OCI-LY1 (cell line): ENCODE data around the gene DELE1.

Source experiments
- H2AFZ ChIP-seq: fragments of 200-600 bp; sonication (generic), shearing (Covaris generic); 2 replicates; pipeline ENCODE4 v1.6.0; 2014; ENCODE audit warnings: antibody characterized with exemption, mild to moderate bottlenecking, low read length
- H3F3A ChIP-seq: fragments of 200-600 bp; sonication (generic), shearing (Covaris generic); 2 replicates; pipeline ENCODE4 v1.6.0; 2014; ENCODE audit warnings: mild to moderate bottlenecking, antibody characterized with exemption, low read length, moderate library complexity; ENCODE audit not compliant: insufficient read depth
- H3K27ac ChIP-seq: fragments of 200-600 bp; sonication (generic); 2 replicates; pipeline ENCODE4 v1.5.1; 2014; ENCODE audit warnings: low read length, mixed run types, mild to moderate bottlenecking, low read depth; ENCODE audit not compliant: poor library complexity, severe bottlenecking
- H3K27me3 ChIP-seq: fragments of 200-600 bp; sonication (generic); 2 replicates; pipeline ENCODE4 v1.6.0; 2014; ENCODE audit warnings: antibody characterized with exemption, mild to moderate bottlenecking, low read length, moderate library complexity; ENCODE audit not compliant: insufficient read depth
- H3K36me3 ChIP-seq: fragments of 200-600 bp; sonication (generic); 2 replicates; pipeline ENCODE4 v1.6.1; 2014; ENCODE audit warnings: mild to moderate bottlenecking, antibody characterized with exemption, low read length, moderate library complexity, mixed read lengths; ENCODE audit not compliant: insufficient read depth
- H3K4me1 ChIP-seq: fragments of 200-600 bp; sonication (generic); 2 replicates; pipeline ENCODE4 v1.5.1; 2014; ENCODE audit warnings: mild to moderate bottlenecking, low read length, moderate library complexity; ENCODE audit not compliant: insufficient read depth, severe bottlenecking
- H3K4me2 ChIP-seq: fragments of 200-600 bp; sonication (generic), shearing (Covaris generic); 2 replicates; pipeline ENCODE4 v1.6.1; 2014; ENCODE audit warnings: low read length
- H3K4me3 ChIP-seq: fragments of 200-600 bp; sonication (generic); 2 replicates; pipeline ENCODE4 v1.5.1; 2014; ENCODE audit warnings: low read length, low read depth, mild to moderate bottlenecking, mixed read lengths; ENCODE audit not compliant: poor library complexity, severe bottlenecking
- H3K79me2 ChIP-seq: fragments of 200-600 bp; shearing (Covaris generic); 2 replicates; pipeline ENCODE4 v1.6.1; 2016; ENCODE audit warnings: mixed run types, low read length, mixed read lengths; ENCODE audit not compliant: insufficient read depth
- H3K9ac ChIP-seq: fragments of 200-600 bp; sonication (generic), shearing (Covaris generic); 2 replicates; pipeline ENCODE4 v1.6.1; 2014; ENCODE audit warnings: mild to moderate bottlenecking, low read length, mixed read lengths
- H3K9me2 ChIP-seq: fragments of 200-600 bp; sonication (generic), shearing (Covaris generic); 2 replicates; pipeline ENCODE4 v1.6.1; 2014; ENCODE audit warnings: low read depth, mild to moderate bottlenecking, low read length, mixed read lengths
- H3K9me3 ChIP-seq: fragments of 200-600 bp; shearing (Covaris generic); 2 replicates; pipeline ENCODE4 v1.6.1; 2014; ENCODE audit warnings: low read length, mixed read lengths
- H4K20me1 ChIP-seq: fragments of 200-600 bp; sonication (generic), shearing (Covaris generic); 2 replicates; pipeline ENCODE4 v1.6.0; 2016; ENCODE audit warnings: mild to moderate bottlenecking, low read length; ENCODE audit not compliant: insufficient read depth
- EZH2 ChIP-seq: fragments of 200-600 bp; sonication (generic), shearing (Covaris generic); IDR thresholded peaks from 2 replicates; pipeline ENCODE4 v1.8.0; 2017; ENCODE audit warnings: borderline replicate concordance, mixed run types, mild to moderate bottlenecking, antibody characterized with exemption, low read length, moderate library complexity, mixed read lengths
- TF ChIP-seq, protein P1 (sequence below): fragments of 200-600 bp; sonication (generic), shearing (Covaris generic); IDR thresholded peaks from 2 replicates; pipeline ENCODE4 v1.5.1; 2017; ENCODE audit warnings: mild to moderate bottlenecking, antibody characterized with exemption, low read length, moderate library complexity, mixed read lengths

DELE1 gene

DNA sequence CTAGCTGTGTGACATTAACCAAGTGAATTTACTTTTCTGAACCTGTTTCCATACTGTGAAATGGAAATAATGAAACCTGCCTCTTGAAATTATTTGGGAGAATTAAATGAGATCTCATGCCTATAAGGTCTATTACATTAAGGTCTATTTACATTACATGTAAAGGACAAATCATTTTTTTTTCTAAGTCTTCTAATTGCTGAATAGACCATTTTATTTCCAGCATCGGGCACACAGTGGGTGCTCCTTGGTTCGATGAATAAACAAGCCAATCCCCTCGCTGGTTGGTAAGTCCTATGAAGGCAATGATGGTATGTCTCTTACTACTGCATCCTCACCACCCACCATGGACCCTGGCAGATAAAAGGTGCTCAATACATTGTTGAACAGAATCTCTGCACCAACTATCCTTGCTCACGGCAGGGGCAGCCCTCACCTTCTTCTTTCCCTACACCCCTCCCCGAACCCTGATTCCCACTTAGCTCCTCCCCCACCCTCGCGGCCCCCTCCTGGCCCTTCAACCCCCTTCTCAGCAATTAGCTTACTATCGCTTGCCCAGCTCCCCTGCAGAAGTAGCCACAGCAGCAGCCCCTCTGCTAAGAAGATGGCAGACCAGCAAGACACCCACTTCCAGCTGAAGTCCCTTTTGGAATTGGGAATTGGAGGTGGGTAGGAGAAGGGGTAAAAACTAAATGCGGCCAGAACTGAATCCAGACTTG lies 48.5 kb upstream of the DELE1 start:
- Histone ChIP-seq H3K9me3 (no peaks in the 10 kb centered on the region), H3K4me3 (no peak overlapping the region), H3K4me2 (no peak overlapping the region), H3F3A (no peaks in the 10 kb centered on the region), H3K9ac (no peak overlapping the region), H3K79me2 (no peaks in the 10 kb centered on the region), H3K9me2 (no peaks in the 10 kb centered on the region), H4K20me1 (no peaks in the 10 kb centered on the region), H2AFZ (no peak overlapping the region), H3K27me3 (0 out of 2 replicates have a peak, but pooled peaks cover 19% of the 10 kb centered on the region), H3K4me1 (peaks cover 7% of the 10 kb centered on the region), H3K36me3 (no peaks in the 10 kb centered on the region), H3K27ac (no peak overlapping the region)
- no peak for TF ChIP-seq EZH2
- TF ChIP-seq, protein P1, sequence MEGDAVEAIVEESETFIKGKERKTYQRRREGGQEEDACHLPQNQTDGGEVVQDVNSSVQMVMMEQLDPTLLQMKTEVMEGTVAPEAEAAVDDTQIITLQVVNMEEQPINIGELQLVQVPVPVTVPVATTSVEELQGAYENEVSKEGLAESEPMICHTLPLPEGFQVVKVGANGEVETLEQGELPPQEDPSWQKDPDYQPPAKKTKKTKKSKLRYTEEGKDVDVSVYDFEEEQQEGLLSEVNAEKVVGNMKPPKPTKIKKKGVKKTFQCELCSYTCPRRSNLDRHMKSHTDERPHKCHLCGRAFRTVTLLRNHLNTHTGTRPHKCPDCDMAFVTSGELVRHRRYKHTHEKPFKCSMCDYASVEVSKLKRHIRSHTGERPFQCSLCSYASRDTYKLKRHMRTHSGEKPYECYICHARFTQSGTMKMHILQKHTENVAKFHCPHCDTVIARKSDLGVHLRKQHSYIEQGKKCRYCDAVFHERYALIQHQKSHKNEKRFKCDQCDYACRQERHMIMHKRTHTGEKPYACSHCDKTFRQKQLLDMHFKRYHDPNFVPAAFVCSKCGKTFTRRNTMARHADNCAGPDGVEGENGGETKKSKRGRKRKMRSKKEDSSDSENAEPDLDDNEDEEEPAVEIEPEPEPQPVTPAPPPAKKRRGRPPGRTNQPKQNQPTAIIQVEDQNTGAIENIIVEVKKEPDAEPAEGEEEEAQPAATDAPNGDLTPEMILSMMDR = no peak

DNA sequence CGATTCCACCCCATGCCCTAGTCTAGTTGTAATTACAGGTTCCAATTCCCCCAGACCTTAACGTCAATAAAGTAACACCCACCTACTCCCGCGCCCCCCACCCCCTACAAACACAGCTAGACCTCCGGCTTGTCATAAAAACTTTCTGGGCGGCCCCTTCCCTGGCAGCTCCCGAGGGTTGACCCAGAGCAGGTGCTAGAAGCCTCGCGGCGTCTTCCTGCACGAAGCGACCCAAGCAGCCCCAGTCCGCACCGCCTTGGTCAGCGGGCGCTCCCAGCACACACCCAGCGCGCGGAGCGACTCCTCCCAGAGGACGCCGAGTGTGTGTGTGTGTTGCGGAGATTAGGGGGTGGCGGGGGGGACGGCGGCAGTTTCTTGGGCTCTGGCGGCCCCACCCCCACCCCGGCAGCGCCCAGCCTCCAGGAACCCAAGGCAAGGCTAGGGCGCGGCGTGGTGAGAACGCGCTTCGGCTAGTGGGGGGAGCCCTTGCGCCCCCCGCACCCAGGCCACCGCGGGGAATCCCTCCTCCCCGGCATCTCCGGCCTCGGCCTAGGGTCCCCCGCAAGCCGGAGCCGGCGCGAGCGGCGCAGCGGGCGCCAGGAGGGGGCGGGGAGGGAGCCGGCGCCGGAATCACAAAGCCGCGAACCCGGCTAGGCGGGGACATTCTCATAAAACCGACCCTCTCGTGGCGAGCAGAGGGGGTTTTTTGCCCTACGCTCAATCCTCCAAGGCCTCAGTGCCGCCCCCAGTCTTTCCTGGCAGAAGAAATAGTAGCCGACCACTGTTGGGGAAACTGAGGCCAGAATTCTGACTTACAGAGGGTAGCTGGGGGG lies 47.7 kb upstream of the DELE1 start:
- H3K4me2 ChIP-seq = no peak overlapping the region
- no peaks in the 10 kb centered on the region for H3K9me3 ChIP-seq
- no peaks in the 10 kb centered on the region for H3F3A ChIP-seq
- H3K9me2 ChIP-seq = no peaks in the 10 kb centered on the region
- H3K27me3 ChIP-seq = 0 out of 2 replicates have a peak, but pooled peaks cover 14% of the 10 kb centered on the region
- H4K20me1 ChIP-seq = no peaks in the 10 kb centered on the region
- no peak overlapping the region for H3K9ac ChIP-seq
- no peak overlapping the region for H2AFZ ChIP-seq
- no peak overlapping the region for H3K27ac ChIP-seq
- TF ChIP-seq, protein P1 = no peak
- no peak for TF ChIP-seq EZH2
- H3K36me3 ChIP-seq = no peaks in the 10 kb centered on the region
- H3K79me2 ChIP-seq = no peaks in the 10 kb centered on the region
- H3K4me3 ChIP-seq = no peak overlapping the region
- H3K4me1 ChIP-seq = peaks cover 7% of the 10 kb centered on the region

DNA sequence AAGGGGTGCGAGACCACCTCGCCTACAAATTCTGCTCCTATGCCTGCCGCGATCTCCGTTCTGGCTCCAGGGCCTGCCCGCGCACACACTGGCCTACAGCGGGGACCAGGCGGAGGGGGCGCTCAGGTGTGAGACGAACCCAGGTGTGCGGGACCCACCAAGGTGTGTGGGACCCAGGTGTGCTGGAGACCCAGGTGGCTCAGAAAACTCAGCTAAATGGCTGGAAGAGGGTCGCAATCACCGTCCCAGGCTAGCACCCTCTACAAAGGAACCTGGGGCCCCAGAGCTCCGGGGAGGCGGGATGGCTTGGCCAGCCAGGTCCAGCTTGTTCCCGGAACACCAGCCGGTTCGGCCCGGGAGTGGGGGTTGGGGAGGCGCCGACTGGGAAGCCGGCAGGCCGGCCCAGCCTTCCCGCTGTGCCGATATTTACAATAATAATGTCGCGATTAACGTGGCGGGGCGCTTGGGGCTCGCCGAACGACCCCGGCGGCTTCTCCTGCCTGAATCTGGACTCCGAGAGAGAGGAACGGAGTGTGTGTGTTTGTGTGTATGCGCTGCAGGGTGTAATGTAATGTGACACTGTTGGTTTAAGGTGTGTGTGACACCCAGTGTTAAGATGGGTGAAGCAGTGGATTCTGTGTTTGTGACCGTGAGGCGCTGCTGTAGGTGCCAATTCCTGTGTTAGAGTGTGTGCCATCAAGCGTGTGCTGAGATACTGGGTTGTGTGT lies 46.9 kb upstream of the DELE1 start:
- Histone ChIP-seq H3K9ac (no peak overlapping the region), H3K4me1 (peaks cover 7% of the 10 kb centered on the region), H3K9me2 (no peaks in the 10 kb centered on the region), H3F3A (no peaks in the 10 kb centered on the region), H3K27me3 (0 out of 2 replicates have a peak, but pooled peaks cover 11% of the 10 kb centered on the region), H3K27ac (no peak overlapping the region), H3K79me2 (no peaks in the 10 kb centered on the region), H2AFZ (no peak overlapping the region), H3K4me3 (no peak overlapping the region), H3K36me3 (no peaks in the 10 kb centered on the region), H3K9me3 (no peaks in the 10 kb centered on the region), H3K4me2 (no peak overlapping the region), H4K20me1 (no peaks in the 10 kb centered on the region)
- TF ChIP-seq, protein P1 = no peak
- no peak for TF ChIP-seq EZH2
